Liver (tissue), 9 donors: ENCODE data around the gene LAMTOR1. TPM values are rescaled to one million over a fixed set of nuclear protein-coding genes. Genes with fewer than 3 reads are reported as not detected.

Experiments
- DNase-seq: peaks from one replicate; pipeline ENCODE4 v3.0.0-alpha.2; 2017; ENCODE audit warnings: low spot score
- H3K27ac ChIP-seq, 2 donors: one replicate each; pipeline ENCODE4 v1.7.0; 2013; ENCODE audit warnings: inconsistent platforms in 2 of 2, low read length in 2 of 2, control low read depth in 1 of 2, low read depth in 1 of 2, mild to moderate bottlenecking in 1 of 2
- H3K27me3 ChIP-seq, 4 donors: one replicate each; pipeline versions ENCODE4 v1.6.1 to v1.7.0; 2013; ENCODE audit warnings: low read length in 3 of 4, inconsistent platforms in 1 of 4, mild to moderate bottlenecking in 1 of 4, moderate library complexity in 1 of 4; ENCODE audit not compliant: control insufficient read depth in 4 of 4, insufficient read depth in 4 of 4
- H3K36me3 ChIP-seq, 4 donors: one replicate each; pipeline versions ENCODE4 v1.6.1 to v1.7.0; 2013; ENCODE audit warnings: low read length in 3 of 4, mild to moderate bottlenecking in 3 of 4, low read depth in 1 of 4, moderate library complexity in 1 of 4; ENCODE audit not compliant: control insufficient read depth in 4 of 4, insufficient read depth in 3 of 4
- H3K4me1 ChIP-seq, 4 donors: one replicate each; pipeline versions ENCODE4 v1.6.1 to v1.7.0; 2013; ENCODE audit warnings: low read length in 3 of 4, mild to moderate bottlenecking in 3 of 4, moderate library complexity in 1 of 4; ENCODE audit not compliant: control insufficient read depth in 4 of 4, insufficient read depth in 4 of 4
- H3K4me3 ChIP-seq, 3 donors: one replicate each; pipeline versions ENCODE4 v1.6.1 to v1.7.0; 2013; ENCODE audit warnings: low read length in 3 of 3, control low read depth in 1 of 3, low read depth in 1 of 3, mild to moderate bottlenecking in 1 of 3
- H3K9ac ChIP-seq, 2 donors: one replicate each; pipeline ENCODE4 v1.7.0; 2013; ENCODE audit warnings: low read length in 2 of 2, mild to moderate bottlenecking in 2 of 2, moderate library complexity in 2 of 2, control low read depth in 1 of 2, low read depth in 1 of 2
- H3K9me3 ChIP-seq, 4 donors: one replicate each; pipeline versions ENCODE4 v1.6.1 to v1.7.0; 2013; ENCODE audit warnings: low read length in 3 of 4; ENCODE audit not compliant: control insufficient read depth in 4 of 4
- ATF3 ChIP-seq: IDR thresholded peaks from 2 replicates; pipeline ENCODE4 v1.6.1; 2016; ENCODE audit warnings: antibody characterized with exemption
- CTCF ChIP-seq: fragments of 150-350 bp; IDR thresholded peaks from 2 replicates; pipeline ENCODE4 v1.5.1; 2017; ENCODE audit warnings: improper control_type of control experiment, low read depth, low read length; ENCODE audit not compliant: missing input control
- EGR1 ChIP-seq, 2 donors: IDR thresholded peaks; 2 replicates each; pipeline ENCODE4 v1.6.1; 2016 to 2018; ENCODE audit warnings: antibody characterized with exemption in 2 of 2, low read depth in 2 of 2
- FOXA1 ChIP-seq: IDR thresholded peaks from 2 replicates; pipeline ENCODE4 v1.6.1; 2016; ENCODE audit warnings: antibody characterized with exemption
- FOXA2 ChIP-seq: IDR thresholded peaks from 2 replicates; pipeline ENCODE4 v1.6.1; 2016; ENCODE audit warnings: antibody characterized with exemption
- GABPA ChIP-seq, 2 donors: IDR thresholded peaks in 1 of 2; conservative IDR thresholded peaks in 1 of 2; 2 replicates each; pipeline ENCODE4 v1.6.1; 2016; ENCODE audit warnings: antibody characterized with exemption in 2 of 2, mild to moderate bottlenecking in 1 of 2, moderate library complexity in 1 of 2
- HNF4A ChIP-seq, 2 donors: conservative IDR thresholded peaks; 2 replicates each; pipeline ENCODE4 v1.6.1; 2016; ENCODE audit warnings: antibody characterized with exemption in 2 of 2, mild to moderate bottlenecking in 2 of 2
- HNF4G ChIP-seq: IDR thresholded peaks from 2 replicates; pipeline ENCODE4 v1.6.1; 2016; ENCODE audit warnings: antibody characterized with exemption
- JUND ChIP-seq, 2 donors: IDR thresholded peaks; 2 replicates each; pipeline ENCODE4 v1.6.1; 2016; ENCODE audit warnings: antibody characterized with exemption in 2 of 2
- MAX ChIP-seq: IDR thresholded peaks from 2 replicates; pipeline ENCODE4 v1.6.1; 2016; ENCODE audit warnings: antibody characterized with exemption
- NR2F2 ChIP-seq: IDR thresholded peaks from 2 replicates; pipeline ENCODE4 v1.6.1; 2016; ENCODE audit warnings: antibody characterized with exemption
- RAD21 ChIP-seq, 2 donors: IDR thresholded peaks; 2 replicates each; pipeline ENCODE4 v1.6.1; 2016; ENCODE audit warnings: antibody characterized with exemption in 2 of 2, mild to moderate bottlenecking in 2 of 2
- REST ChIP-seq: IDR thresholded peaks from 2 replicates; pipeline ENCODE4 v1.6.1; 2016; ENCODE audit warnings: antibody characterized with exemption, mild to moderate bottlenecking
- RXRA ChIP-seq, 2 donors: IDR thresholded peaks; 2 replicates each; pipeline ENCODE4 v1.6.1; 2017 to 2018; ENCODE audit warnings: antibody characterized with exemption in 2 of 2, mild to moderate bottlenecking in 1 of 2
- SP1 ChIP-seq: IDR thresholded peaks from 2 replicates; pipeline ENCODE4 v1.6.1; 2018; ENCODE audit warnings: antibody characterized with exemption, mild to moderate bottlenecking
- TAF1 ChIP-seq: conservative IDR thresholded peaks from 2 replicates; pipeline ENCODE4 v1.6.1; 2016; ENCODE audit warnings: antibody characterized with exemption, mild to moderate bottlenecking
- YY1 ChIP-seq: IDR thresholded peaks from 2 replicates; pipeline ENCODE4 v1.6.1; 2016; ENCODE audit warnings: antibody characterized with exemption, mild to moderate bottlenecking
- ZBTB33 ChIP-seq: IDR thresholded peaks from 2 replicates; pipeline ENCODE4 v1.6.1; 2016; ENCODE audit warnings: antibody characterized with exemption
- polyA plus RNA-seq, 2 donors: library from polyadenylated mRNA; stranded (reverse) in 1 of 2; unstranded in 1 of 2; fragments of 200-250 nt in 1 of 2; fragments of >200 nt in 1 of 2; fragmentation: Nextera tagmentation in 1 of 2; extraction: Ambion mirVana in 1 of 2; gene quantifications; one replicate each; pipeline versions ENCODE4 v1.2.1 to v1.2.3, GENCODE V29; 2013 to 2015
- total RNA-seq, 2 donors: library from RNA; depleted of rRNA; stranded (reverse); fragments of >200 nt; gene quantifications; one replicate each; pipeline ENCODE4 v1.2.3, GENCODE V29; 2014
- donor health status: healthy.
- donor health status: healthy.
- donor health status: healthy.
- donor health status: healthy.
- donor health status: healthy.

The LAMTOR1 gene
- total and polyA plus RNA-seq, 4 donors: 30.5 to 74.0 (median 58.6) TPM

- no peak for TF ChIP-seq JUND (IDR thresholded peaks at IDR 0.05)
- no peak for TF ChIP-seq TAF1
- TF ChIP-seq HNF4A (conservative IDR thresholded peaks at IDR 0.05): no peak
- no peak for TF ChIP-seq FOXA2
- no peak for TF ChIP-seq ATF3
- no peak for TF ChIP-seq RXRA (IDR thresholded peaks at IDR 0.05)
- no peak for TF ChIP-seq CTCF
- no peak for TF ChIP-seq NR2F2
- TF ChIP-seq MAX: no peak
- no peak for TF ChIP-seq YY1
- no peak for TF ChIP-seq GABPA (IDR thresholded peaks at IDR 0.05 in 1 of 2, conservative IDR thresholded peaks at IDR 0.05 in 1 of 2)
- TF ChIP-seq SP1: no peak
- no peak for TF ChIP-seq EGR1 (IDR thresholded peaks at IDR 0.05; ENCODE audit: low read depth in 2 of 2)
- no peak for TF ChIP-seq FOXA1
- no peak for TF ChIP-seq REST
- no peak for TF ChIP-seq ZBTB33
- no peak for TF ChIP-seq HNF4G
- TF ChIP-seq RAD21 (IDR thresholded peaks at IDR 0.05): no peak
- peak overlapping the region; percentile 65 to 73 for H3K27ac ChIP-seq
- peak overlapping the region in 1 of 2 donors; percentile 10 for H3K9ac ChIP-seq
- DNase-seq: no peak
- peaks cover 0 to 14% (median 7%) of the 10 kb centered on the region in 4 donors for H3K4me1 ChIP-seq
- H3K9me3 ChIP-seq: no peaks in the 10 kb centered on the region
- H3K4me3 ChIP-seq: no peak overlapping the region
- no peaks in the 10 kb centered on the region for H3K27me3 ChIP-seq
- H3K36me3 ChIP-seq: peaks cover 0 to 3% (median 0%) of the 10 kb centered on the region in 4 donors
These were observed 33.9 kb downstream of the LAMTOR1 start for GRCh38 chr11:72069200-72069599.
